Activated CD4-positive, alpha-beta T cell treated with anti-CD3 and anti-CD28 coated beads, Interleukin-2, amount 50 U/mL, for 16 hours (primary cell): ENCODE measurements around the gene MRPS10.
"Not testable (repeated sequence)": the region's sequence is repeated elsewhere in the genome, so short reads cannot be mapped to it uniquely, and the experiment has no call there.

Experiments
- DNase-seq: peaks from one replicate; pipeline ENCODE4 v3.0.0-alpha.2; 2020

MRPS10 gene

GRCh38 chr6:42236682-42237473 is 19.2 kb upstream of the MRPS10 start:
- DNase-seq, result no peak

DNA sequence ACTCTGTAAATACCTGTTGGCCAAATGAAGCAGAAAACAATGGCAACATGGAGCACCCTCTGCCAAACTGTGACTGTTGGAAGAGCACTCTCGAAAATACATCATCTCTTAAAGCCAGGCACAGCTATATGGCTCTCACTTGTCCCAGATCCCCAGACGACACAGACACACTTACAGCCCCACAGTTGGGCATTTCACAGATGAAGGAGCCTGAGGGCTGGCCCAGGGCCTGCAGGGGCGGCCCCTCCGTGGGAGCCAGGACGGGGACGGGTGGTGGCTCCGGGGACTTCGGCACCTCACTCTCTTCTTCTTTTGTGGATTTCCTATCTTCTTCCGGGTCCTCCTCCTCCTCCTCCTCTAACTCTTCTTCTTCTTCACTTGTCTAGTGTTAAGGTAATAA is 18.4 kb upstream of the MRPS10 start:
- no peak for DNase-seq

DNA sequence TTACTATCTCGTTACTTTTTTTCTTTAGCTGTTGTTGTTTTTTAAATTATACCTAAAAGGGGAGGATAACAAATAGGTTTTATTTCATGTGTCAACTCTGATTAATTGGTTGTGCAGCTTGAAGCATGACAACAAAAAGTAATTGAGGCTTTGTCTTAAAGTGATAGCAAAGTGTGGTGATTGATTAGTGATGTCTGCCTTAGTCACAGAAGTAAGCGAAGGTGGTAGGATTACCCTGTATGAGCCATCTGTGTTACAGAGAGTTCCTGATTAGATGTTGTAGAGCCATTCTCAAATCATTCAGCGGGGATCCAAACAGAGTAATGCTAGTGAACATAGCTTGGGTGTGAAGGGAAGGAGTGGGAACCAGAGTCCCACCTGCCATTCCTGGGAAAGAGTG is 14.4 kb upstream of the MRPS10 start:
- no peak for DNase-seq

DNA sequence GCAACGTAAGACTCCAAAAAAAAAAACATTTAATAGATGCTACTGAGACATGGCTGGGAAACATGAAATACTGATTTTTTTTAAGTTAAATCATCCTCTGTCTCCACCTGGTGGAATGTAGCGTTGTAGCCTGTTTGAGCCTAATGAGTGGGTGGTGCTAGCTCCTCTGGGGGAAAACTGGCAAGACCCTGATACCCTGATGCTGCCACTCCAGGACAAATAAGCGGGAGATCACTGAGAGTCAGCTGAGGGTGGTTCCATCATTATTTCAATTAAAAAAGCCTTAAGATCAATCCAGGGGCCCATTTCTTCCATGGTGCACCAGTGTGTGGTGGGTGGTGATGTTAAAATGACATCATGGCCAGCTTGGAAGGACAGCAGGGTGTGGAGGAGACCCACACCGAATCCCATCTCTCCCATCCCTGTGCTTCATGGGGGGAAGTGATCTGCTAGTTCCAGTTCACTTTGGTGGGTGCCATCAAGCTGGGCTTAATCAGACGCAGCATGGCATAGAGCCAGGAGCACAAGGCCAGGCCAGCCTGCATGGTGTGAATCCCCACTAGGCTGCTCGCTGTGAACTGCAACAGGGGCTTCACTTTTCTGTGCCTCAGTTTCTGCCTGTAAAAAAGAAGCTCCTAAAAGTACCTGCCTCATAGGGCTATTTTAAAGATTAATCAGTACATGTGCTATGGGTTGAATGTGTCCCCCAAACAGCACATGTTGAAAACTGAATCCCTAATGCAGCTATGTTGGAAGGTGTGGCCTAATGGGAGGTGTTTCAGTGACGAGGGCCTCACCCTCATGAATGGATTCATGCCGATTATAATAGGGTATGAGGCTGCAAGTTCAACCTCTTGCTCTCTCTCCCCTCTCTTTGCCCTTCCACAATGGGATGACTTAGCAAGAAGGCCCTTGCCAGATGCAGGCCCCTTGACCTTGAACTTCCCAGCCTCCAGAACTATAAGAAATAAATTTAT is 13.0 kb upstream of the MRPS10 start:
- no peak for DNase-seq

DNA sequence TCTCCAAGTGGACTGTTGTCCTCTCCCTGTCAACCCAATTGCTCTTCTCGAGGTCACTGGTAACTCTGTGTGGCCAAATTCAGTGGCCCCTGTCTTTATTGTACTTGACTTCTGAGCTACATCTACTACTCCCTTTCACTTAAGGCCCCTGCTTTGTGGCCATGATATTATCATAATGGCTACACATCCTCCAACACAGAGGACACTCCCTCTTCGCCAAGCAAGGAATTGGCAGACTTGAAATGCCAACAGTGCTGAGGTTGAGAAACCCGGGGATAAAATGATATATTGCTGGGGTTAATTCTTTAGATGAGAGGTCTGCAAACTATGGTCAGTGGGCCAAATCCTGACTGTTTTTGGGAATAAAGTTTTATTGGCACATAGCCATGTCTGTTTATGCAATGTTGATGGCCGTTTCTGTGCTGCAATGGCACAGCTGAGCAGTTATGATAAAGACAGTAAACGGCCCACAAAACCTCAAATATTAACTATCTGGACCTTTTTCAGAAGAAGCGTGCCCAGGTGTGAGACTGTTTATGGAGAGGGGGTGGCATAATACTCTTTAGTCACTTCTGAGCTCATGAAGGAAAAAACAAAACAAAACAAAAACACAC is 12.0 kb upstream of the MRPS10 start:
- no peak for DNase-seq

GRCh38 chr6:42228305-42228704 is 10.6 kb upstream of the MRPS10 start:
- no peak for DNase-seq

DNA sequence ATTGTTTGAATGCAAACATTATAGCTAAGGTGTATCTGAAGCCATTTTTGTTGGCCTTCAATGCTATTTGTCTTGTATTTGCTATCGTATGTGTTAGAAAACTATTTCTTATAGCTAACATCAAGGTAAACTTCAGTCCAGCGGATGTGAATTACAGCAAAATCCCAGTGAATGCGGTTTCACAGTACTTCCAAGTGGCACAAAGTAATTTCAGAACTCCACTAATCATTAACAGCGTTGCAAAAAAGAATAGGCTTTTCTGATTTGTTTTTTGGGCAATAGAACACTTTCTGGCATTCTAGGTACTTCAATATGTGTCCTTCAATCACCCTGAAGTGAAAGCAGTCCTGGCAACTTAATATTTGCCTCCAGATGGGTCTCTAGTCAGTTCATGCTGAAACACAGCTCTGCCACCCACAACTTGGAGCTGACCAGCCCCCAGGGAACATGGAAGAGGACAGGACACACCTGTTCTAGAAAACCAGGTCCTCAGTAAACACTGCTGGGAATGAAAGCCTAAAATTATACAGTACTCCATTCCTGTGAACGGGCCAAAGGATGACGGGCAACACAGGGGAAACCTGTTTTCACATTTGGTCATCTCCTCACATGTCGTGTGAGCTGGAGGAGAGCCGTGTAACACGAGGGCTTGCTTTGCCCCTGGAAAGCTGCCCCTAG is 9.7 kb upstream of the MRPS10 start:
- DNase-seq, result no peak

GRCh38 chr6:42226645-42227143 is 9.0 kb upstream of the MRPS10 start:
- no peak for DNase-seq

DNA sequence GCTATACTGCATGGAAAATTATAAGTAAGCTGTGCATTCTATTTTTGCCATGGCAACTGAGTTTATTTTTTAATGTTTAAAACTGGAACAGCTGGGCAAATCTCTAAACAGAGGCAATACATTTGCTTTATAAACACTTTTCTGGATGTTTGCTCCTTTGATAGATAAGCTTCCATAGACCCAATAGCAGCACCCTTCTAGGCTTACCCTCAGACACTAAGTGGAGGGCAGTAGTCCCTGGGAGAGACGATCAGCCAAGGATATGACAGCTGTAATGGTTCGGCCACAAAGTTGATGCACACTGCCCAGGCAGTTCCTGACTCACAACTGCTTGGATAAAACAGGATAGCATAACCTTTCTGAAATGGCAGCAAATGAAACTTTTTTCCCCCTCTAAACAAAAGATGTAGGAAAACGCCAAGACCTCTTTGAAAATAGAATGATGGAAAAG is 8.5 kb upstream of the MRPS10 start:
- DNase-seq, result no peak

- DNase-seq, result no peak
These were observed 7.8 kb upstream of the MRPS10 start for GRCh38 chr6:42225419-42225818.

DNA sequence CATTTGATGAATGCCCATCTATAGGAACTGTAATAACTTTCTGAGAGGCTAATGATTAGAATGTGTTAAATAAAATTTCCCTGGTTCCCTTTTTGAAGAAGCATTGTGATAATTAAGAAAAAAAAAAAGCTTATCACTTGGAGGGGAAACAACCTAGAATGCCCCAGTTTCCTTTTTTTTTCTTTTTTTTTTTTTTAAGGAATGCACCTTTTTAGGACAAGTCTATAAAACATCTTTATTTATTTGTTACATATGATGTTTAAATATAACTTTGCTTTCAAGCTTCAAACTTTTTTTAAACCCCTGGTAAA is 7.3 kb upstream of the MRPS10 start:
- no peak for DNase-seq

- DNase-seq, result peak; percentile 92
These were observed 6.8 kb upstream of the MRPS10 start for GRCh38 chr6:42224222-42225028.

- no peak for DNase-seq
These were observed 4.8 kb upstream of the MRPS10 start for GRCh38 chr6:42222448-42222847.

- DNase-seq, result no peak
These were observed 3.9 kb upstream of the MRPS10 start for GRCh38 chr6:42221546-42221945.

GRCh38 chr6:42220807-42221206 is 3.1 kb upstream of the MRPS10 start:
- DNase-seq, result no peak

GRCh38 chr6:42217157-42217518 is 523 bp downstream of the MRPS10 start:
- DNase-seq, result no peak

DNA sequence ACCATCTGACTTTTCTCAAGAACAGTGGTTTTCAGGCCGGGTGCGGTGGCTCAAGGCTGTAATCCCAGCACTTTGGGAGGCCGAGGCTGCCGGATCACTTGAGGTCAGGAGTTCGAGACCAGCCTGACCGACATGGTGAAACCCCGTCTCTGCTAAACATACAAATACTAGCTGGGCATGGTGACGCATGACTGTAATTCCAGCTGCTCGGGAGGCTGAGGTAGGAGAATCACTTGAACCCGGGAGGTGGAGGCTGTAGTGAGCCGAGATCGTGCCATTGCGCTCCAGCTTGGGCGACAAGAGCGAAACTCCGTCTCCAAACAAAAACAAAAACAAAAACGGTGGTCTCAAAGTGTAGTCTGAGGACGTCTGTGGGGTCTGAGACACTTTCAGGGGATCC is 1.2 kb downstream of the MRPS10 start:
- DNase-seq, result not testable (repeated sequence)

DNA sequence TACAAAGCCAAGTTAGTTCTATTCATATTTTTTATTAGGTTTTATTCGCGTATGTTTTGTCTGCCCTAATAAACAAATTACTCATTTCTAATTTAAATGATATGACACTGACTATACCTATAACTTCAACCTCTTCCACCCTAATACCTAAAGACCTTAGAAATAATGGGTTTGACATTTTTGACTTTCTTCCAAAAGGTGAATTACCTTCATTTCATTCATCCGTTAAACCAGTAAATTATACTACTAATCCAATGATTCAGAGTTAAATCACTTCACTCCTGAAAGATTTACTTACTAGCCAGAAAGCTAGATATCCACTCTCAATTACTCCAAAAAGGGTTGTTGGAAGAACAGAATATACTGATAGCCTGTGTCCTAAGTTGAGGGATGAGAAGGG is 5.2 kb downstream of the MRPS10 start:
- no peak for DNase-seq

DNA sequence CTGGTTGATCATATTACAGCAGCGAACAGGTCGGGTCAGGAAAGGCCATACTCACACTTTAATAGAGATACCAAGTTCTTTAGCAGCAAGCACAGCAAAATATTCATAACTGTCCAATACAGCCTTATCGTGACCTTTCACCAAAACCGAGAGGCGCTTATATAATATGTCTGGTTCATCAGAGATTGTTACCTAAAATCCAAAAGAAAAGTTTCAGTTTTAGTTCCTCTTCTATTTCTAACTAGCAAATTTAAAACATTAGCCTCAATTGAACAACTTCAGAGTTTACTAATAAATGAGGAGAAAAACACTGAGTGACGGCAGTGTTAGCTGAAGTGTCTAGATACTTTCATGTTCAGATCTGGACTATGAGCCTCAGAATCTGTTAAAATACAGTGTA is 5.9 kb downstream of the MRPS10 start:
- DNase-seq, result no peak

DNA sequence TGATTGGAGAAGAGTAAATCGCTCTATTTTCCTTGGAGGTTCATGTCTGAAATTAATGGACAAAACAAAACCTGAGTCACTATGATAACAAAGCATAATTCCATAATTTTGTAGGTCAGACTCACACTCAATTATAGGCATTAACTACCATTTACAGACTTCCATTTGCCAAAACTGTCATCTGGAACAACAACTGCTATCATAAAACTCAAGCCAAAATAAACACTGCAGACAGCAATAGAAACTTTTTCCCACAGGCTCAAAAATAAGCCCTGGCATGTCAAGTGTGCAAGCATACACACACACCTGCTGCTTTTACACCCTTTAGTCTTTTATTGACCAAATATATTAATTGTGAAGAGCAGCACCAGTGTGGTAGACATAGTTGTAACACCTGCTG is 7.1 kb downstream of the MRPS10 start:
- DNase-seq, result no peak

DNA sequence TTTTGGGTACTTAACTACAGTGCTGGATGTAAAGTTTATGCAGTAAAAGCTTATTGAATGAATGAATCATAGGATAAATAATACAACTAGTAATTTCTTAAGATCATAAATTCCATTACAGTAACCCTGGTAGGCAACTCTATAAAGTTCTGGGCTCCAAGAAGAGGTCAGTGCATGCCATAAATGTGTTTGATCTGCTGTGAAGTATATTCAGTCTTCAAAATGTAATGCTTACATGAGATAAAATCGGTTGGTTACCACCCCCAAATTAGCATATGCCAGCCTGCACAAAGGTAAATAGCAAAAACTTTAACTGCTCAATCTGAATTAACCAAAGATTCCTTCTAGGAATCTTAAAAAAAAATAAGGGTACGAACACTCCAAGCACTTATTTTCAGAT is 10.1 kb downstream of the MRPS10 start:
- DNase-seq, result not testable (repeated sequence)

DNA sequence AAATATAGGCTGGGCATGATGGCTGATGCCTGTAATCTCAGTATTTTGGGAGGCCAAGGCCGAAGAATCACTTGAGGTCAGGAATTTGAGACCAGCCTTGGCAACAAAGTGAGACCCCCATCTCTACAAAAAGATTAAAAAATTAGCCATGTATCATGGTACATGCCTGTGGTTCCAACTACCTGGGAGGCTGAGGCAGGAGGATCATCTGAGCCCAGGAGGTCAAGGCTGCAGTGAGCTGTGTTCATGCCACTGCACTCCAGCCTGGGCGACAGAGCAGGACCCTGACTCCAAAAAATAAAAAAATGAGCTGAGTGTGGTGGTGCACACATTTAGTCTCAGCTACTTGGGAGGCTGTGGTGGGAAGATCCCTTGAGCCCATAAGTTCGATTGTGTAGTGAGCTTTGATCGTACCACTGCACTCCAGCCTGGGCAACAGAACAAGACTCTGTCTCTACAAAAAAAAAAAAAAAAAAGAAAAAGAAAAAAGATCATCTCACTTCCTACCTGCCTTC is 12.8 kb downstream of the MRPS10 start:
- no peak for DNase-seq
